Endothelial cell (in vitro differentiated cells): ENCODE measurements around the gene SLC8A3. TPM values are rescaled to one million over a fixed set of nuclear protein-coding genes. Genes with fewer than 3 reads are reported as not detected.
A peak's percentile ranks its signal among the peaks of the same experiment; 100 is the strongest.

ENCODE experiments used
- DNase-seq: peaks from one replicate; pipeline ENCODE4 v3.0.0; 2021; ENCODE audit warnings: low spot score
- H3K27ac Mint-ChIP-seq: one replicate; pipeline ENCODE4 v1.8.0; 2021; ENCODE audit warnings: mixed read lengths, inconsistent platforms; ENCODE audit not compliant: unreplicated experiment
- H3K27me3 Mint-ChIP-seq: one replicate; pipeline ENCODE4 v1.8.0; 2021; ENCODE audit warnings: mild to moderate bottlenecking, moderate library complexity, mixed read lengths, inconsistent platforms; ENCODE audit not compliant: unreplicated experiment
- H3K36me3 Mint-ChIP-seq: one replicate; pipeline ENCODE4 v1.8.0; 2021; ENCODE audit warnings: mild to moderate bottlenecking, low read depth, mixed read lengths, inconsistent platforms; ENCODE audit not compliant: unreplicated experiment
- H3K4me1 Mint-ChIP-seq: one replicate; pipeline ENCODE4 v1.8.0; 2021; ENCODE audit warnings: mild to moderate bottlenecking, mixed read lengths, inconsistent platforms; ENCODE audit not compliant: unreplicated experiment
- H3K4me3 Mint-ChIP-seq: one replicate; pipeline ENCODE4 v1.8.0; 2021; ENCODE audit warnings: mild to moderate bottlenecking, mixed read lengths, inconsistent platforms; ENCODE audit not compliant: unreplicated experiment
- H3K9me3 Mint-ChIP-seq: one replicate; pipeline ENCODE4 v1.8.0; 2021; ENCODE audit warnings: mixed read lengths, inconsistent platforms; ENCODE audit not compliant: unreplicated experiment
- total RNA-seq: library from RNA; stranded (reverse); fragmentation: NEBNext Ultra II Directional; extraction: Animal tissue kit (Norgen Biotek cat#: 25700); gene quantifications from one replicate; pipeline ENCODE4 v1.2.1, GENCODE V29; 2021; ENCODE audit not compliant: unreplicated experiment
- TF ChIP-seq, protein P1 (sequence below): fragments of 200-600 bp; sonication (generic); IDR thresholded peaks from one replicate; pipeline ENCODE4 v1.5.0; 2021; ENCODE audit warnings: antibody characterized with exemption; ENCODE audit not compliant: unreplicated experiment

SLC8A3 gene
- total RNA-seq, 1 donor from 2014 or later: 0.13 TPM

DNA sequence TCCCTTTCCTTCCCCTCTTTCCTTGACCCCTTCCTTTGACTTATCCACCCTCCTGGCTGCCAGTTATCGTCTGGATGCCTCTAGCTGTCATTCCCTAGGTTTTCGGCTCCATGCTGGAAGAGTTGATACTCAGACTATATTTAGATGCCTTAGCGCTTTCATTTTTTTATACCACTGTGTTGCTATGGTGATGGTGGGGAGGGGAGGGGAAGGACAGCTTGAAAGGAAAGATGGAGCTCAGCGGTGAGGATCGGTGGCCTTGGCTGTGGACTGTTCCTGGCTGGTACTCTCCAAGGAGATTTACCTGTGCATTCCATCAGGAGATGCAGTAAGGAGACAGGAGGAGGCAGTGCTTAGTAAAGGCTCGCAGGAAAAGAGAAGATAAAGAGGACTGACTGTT is 108.7 kb downstream of the SLC8A3 start:
- no peak overlapping the region for H3K27ac Mint-ChIP-seq

DNA sequence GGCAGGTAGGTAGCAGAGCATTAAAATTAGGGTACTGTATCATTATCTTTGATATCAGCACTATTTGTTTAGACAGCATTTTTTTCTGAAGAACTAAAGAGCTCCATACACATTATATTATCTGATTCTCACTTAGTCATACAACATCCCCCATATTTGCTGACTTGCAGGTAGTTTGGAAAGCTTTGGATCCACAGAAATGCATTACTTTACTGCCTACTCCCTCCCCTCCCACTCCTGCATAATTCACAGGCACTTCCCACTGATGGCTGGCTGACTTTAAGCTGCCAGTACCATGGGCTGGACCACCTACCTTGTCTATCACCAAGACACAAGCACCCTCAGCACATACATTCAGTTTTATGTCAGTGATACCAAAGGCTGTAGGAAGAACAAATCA is 110.4 kb downstream of the SLC8A3 start:
- H3K27me3 Mint-ChIP-seq: peaks cover 4% of the 10 kb centered on the region

More for the DNA sequence above, 108.7 kb downstream of the SLC8A3 start:
- Mint-ChIP-seq H3K27me3 (peaks cover 2% of the 10 kb centered on the region), H3K4me3 (no peak overlapping the region), H3K9me3 (no peaks in the 10 kb centered on the region), H3K4me1 (peaks cover 5% of the 10 kb centered on the region), H3K36me3 (no peaks in the 10 kb centered on the region)
- DNase-seq: no peak
- TF ChIP-seq, protein P1, sequence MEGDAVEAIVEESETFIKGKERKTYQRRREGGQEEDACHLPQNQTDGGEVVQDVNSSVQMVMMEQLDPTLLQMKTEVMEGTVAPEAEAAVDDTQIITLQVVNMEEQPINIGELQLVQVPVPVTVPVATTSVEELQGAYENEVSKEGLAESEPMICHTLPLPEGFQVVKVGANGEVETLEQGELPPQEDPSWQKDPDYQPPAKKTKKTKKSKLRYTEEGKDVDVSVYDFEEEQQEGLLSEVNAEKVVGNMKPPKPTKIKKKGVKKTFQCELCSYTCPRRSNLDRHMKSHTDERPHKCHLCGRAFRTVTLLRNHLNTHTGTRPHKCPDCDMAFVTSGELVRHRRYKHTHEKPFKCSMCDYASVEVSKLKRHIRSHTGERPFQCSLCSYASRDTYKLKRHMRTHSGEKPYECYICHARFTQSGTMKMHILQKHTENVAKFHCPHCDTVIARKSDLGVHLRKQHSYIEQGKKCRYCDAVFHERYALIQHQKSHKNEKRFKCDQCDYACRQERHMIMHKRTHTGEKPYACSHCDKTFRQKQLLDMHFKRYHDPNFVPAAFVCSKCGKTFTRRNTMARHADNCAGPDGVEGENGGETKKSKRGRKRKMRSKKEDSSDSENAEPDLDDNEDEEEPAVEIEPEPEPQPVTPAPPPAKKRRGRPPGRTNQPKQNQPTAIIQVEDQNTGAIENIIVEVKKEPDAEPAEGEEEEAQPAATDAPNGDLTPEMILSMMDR: no peak

DNA sequence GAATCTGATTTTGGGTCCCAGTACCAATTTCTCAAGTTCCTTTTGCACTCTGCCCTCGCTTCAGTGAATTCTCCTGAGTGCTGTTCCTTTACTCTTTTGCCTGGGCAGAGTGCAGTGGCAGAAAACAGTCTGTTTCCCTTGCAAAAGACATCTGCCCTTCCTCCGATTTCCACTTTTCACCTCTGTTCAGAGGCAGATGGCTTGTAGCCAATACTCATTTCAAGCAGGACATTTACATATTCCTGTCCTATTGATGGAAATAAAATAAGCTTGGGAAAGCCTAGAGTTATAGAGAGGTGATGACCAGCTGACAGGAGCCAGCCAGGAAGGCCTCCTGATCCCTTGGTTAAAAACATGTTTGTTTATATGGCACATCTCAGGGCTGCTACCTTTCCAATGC is 111.0 kb downstream of the SLC8A3 start:
- Mint-ChIP-seq H3K27me3 (peaks cover 5% of the 10 kb centered on the region), H3K4me1 (peaks cover 5% of the 10 kb centered on the region), H3K9me3 (no peaks in the 10 kb centered on the region), H3K36me3 (no peaks in the 10 kb centered on the region), H3K4me3 (no peak overlapping the region), H3K27ac (no peak overlapping the region)
- TF ChIP-seq, protein P1: no peak
- DNase-seq: no peak

More for the DNA sequence above, 110.4 kb downstream of the SLC8A3 start:
- H3K9me3 Mint-ChIP-seq: no peaks in the 10 kb centered on the region
- H3K4me1 Mint-ChIP-seq: peaks cover 5% of the 10 kb centered on the region
- no peak overlapping the region for H3K27ac Mint-ChIP-seq
- TF ChIP-seq, protein P1: no peak
- H3K36me3 Mint-ChIP-seq: no peaks in the 10 kb centered on the region
- no peak for DNase-seq
- no peak overlapping the region for H3K4me3 Mint-ChIP-seq

DNA sequence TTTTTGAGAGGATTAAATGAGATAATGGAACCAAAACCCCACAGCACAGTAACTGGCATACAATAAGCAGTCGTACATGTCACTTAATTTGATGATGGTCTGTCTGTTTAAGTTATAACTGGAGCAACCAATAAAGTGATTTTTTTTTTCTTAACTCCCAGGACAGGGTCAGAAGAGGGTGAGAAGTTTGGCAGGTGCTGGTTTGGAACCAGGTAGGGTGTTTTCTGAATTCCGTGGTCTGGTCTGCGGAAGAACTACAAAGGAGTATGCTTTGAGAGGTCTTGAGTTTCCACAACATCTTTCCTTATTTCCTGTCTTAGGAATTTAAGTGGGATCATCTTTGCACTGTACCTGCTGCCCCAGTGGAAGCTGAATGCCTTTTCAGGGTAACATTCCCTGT is 111.7 kb downstream of the SLC8A3 start:
- TF ChIP-seq, protein P1: no peak
- Mint-ChIP-seq H3K4me3 (no peak overlapping the region), H3K27me3 (peaks cover 7% of the 10 kb centered on the region)

DNA sequence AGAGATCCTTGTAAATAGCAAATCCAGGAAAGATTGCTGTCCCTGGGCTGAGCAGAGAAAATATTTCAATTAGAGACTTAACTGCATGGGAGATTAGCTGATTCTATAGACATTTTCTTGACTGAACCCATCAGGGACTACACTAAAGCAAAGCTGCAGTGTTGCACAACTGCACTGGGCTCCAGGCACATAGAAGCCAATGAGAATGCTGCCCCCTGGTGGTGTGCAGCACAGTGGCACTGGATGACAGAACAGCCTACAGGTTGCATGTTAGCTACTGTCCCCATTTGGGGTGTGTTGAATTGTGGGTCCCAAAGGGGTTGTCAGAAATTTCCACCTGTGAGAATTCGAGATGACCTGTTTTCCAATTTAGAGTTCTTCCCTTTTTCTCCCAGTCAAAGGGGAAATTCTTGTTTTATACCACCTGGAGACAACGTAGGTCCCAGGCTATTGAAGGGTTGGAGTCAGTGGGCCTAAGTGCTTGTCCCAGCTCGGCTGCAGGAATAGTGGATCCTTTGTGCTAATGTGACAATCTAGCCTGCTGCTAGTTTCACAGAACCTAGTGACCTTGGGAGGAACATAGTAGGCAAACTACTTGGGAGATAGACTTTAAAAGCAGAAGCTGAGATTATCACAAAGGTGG is 114.7 kb downstream of the SLC8A3 start:
- Mint-ChIP-seq H3K36me3 (no peaks in the 10 kb centered on the region), H3K4me3 (no peak overlapping the region), H3K9me3 (no peaks in the 10 kb centered on the region), H3K4me1 (peaks cover 5% of the 10 kb centered on the region), H3K27ac (no peak overlapping the region), H3K27me3 (peaks cover 7% of the 10 kb centered on the region)
- TF ChIP-seq, protein P1: peak; percentile 98
- peak; percentile 75 for DNase-seq

More for the DNA sequence above, 111.7 kb downstream of the SLC8A3 start:
- no peaks in the 10 kb centered on the region for H3K36me3 Mint-ChIP-seq
- no peak overlapping the region for H3K27ac Mint-ChIP-seq
- H3K4me1 Mint-ChIP-seq: peaks cover 5% of the 10 kb centered on the region
- DNase-seq: no peak
- no peaks in the 10 kb centered on the region for H3K9me3 Mint-ChIP-seq
